GM18867 (cell line): ENCODE data around the gene LIPE.

Experiments used
- ATAC-seq: cut with Tn5 transposase; IDR thresholded peaks from one replicate; pipeline ENCODE4 v1.9.1; 2021; ENCODE audit warnings: mild to moderate bottlenecking, moderate library complexity; ENCODE audit not compliant: unreplicated experiment

Gene LIPE

GRCh38 chr19:42412661-42413076, 14.5 kb downstream of the LIPE start:
- ATAC-seq: no peak

GRCh38 chr19:42412227-42412626, 15.0 kb downstream of the LIPE start:
- no peak for ATAC-seq

GRCh38 chr19:42411581-42412178, 15.5 kb downstream of the LIPE start:
- ATAC-seq: no peak

- ATAC-seq: no peak
Observed at GRCh38 chr19:42410371-42410770, 16.8 kb downstream of the LIPE start.

- ATAC-seq: no peak
Observed at GRCh38 chr19:42409477-42409876, 17.7 kb downstream of the LIPE start.

DNA sequence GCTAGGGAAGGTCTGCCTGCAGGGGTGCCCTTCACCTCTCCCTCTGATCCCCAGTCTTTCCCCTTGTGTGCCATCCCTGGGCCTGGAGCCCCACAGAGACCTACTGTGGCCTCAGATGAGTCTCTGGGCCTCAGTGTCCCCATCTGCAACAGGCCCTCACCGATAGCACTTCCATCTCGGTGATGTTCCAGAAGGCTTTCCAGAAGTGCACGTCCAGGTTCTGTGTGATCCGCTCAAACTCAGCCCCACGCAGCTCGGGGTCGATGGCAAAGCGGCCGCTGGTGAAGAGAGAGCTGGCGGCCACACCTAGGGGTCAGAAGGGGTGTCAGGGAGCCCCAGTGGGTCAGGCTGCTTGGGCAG, 19.4 kb downstream of the LIPE start:
- no peak for ATAC-seq

GRCh38 chr19:42407085-42407815, 19.9 kb downstream of the LIPE start:
- no peak for ATAC-seq

- no peak for ATAC-seq
Observed at GRCh38 chr19:42406111-42406510, 21.1 kb downstream of the LIPE start.

DNA sequence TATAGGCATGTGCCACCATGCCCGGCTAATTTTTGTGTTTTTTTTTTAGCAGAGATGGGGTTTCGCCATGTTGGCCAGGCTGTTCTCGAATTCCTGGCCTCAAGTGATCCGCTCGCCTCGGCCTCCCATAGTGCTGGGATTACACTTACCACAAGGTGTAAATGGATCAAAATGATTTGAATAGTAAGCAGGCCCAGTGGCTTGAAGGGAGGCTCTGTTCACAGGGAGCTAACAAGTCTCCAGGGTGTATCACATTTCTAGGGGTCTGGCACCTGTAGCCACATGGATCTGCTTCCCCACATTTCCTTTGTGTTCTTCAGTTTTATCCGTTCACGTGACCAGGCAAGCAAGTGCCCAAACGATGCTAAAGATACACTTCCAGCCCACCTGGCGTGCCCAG, 23.6 kb downstream of the LIPE start:
- ATAC-seq: no peak

- ATAC-seq: no peak
Observed at GRCh38 chr19:42402376-42403116, 24.6 kb downstream of the LIPE start.

- ATAC-seq: no peak
Observed at GRCh38 chr19:42401365-42402303, 25.6 kb downstream of the LIPE start.

GRCh38 chr19:42400404-42400803, 26.8 kb downstream of the LIPE start:
- ATAC-seq: no peak

DNA sequence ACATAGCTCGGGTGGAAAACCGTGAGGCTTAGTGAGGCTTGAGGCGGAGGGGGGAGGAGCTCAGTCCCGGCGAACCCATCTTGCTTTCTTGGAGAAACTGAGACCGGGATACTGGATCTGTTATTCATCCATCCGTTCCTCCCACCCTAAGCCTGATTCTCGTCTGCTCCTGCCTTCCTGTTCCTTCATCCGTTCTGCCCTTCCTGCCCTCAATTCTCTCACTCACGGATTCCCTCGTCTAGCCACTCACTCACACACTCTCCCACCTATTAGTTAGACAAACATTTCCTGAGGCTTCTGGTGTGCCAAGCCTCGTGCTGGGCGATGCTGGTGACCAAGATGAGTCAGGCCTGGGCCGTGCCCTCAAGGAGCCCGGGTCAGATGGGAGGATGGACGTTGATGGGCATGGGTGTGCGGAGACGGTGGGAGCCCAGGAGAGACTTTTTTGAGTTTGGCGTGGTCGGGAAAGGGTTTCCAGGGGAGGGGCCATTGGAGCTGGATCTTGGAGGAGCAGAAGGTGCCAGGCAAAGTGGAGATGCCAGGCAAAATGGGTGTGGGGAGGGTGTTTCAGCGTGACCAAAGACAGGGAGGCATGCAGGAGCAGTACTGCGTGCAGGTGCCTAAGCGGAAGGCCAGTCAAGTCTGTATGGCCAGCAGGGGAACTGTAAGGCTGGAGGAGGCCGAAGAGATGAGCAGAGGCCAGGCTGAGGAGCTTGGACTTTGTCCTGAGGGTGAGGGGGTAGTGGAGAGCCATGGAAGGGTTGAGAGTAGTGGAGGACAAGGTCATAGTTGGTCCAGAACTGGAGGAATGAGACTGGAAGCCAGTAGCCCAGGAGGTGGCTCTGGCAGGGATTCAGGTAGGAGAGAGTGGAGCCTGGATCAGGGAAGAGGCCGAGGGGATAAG, 29.7 kb downstream of the LIPE start:
- no peak for ATAC-seq

- ATAC-seq: peak; percentile 95
Observed at GRCh38 chr19:42396381-42397262, 30.6 kb downstream of the LIPE start.

- ATAC-seq: no peak
Observed at GRCh38 chr19:42394751-42395150, 32.4 kb downstream of the LIPE start.

DNA sequence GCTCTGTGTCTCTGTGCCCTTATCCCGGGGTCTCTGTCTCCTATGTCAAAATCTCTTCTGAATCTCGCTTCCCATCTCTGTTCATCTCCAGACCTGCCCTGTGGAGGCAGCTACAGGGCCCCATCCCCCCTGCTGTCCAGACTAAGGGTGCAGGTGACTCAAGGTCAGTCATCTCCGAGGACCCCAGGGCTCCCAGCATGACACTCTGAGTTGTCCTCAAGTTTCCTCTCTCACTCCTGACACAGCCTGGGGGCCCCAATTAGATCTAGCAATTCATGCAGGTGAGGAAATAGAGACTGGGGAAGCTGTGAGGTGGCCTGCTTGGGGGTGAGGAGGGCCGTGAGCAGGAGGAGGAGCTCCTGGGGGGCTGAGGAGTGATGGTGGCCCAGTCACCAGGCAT, 35.0 kb downstream of the LIPE start:
- no peak for ATAC-seq

DNA sequence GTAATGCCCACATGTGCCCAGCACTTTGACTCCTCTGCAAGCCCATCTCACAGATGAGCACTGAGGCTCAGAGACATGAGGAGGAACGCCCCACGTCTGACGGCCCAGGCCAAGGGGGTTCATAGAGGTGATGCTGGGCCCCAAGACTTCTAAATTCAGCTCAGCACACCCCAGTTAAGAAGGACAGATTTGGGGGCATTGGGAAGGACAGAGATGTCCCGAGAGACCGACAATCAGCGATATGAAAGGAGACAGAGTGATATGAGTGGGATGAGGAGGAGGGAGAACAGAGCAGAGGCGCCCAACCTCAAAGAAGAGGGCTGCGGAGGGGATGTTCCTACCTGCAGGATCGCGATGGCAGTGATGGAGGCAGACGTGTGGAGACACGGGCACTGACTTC, 37.3 kb downstream of the LIPE start, which contains the start of gene CNFN:
TSS of gene CNFN (minus strand) at position 399 of the 400 bp plus-strand sequence. CDS start 1,260 bp downstream, outside the sequence.
- no peak for ATAC-seq

DNA sequence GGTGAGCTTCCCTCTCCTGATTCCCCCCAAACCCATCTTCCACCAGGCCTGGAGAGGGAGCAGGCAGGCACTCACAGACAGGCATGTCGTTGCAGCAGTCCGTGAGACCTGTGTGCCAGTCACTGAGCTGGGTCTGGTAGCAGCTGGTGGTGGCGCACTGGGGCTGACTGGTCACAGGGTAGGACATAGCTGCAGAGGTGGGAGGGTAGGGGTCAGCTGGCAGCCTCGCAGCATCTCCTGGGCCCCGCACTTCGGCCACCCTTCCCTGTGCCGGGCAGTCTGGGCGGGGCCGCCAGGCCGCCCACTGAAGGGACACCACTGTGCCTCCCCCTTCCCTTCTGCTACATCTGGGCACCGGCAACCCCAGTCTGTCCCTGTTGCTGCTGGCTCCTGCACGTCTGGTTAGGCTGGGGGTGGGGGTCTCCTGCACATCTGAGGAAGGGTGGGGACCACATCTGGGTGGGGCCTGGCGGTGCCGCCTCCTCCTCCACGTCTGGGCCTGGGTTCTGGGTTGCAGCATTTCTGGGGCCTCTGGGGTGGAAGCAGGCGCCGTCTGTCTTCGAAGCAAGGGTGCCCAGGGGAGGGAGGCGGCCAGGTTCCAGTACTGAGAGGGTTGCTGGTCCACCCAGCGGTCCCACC, 38.2 kb downstream of the LIPE start:
- ATAC-seq: no peak
